Measurements from ENCODE around the gene SMAD9. TPM values are rescaled to one million over a fixed set of nuclear protein-coding genes. Genes with fewer than 3 reads are reported as not detected.
"Not testable (repeated sequence)": the region's sequence is repeated elsewhere in the genome, so short reads cannot be mapped to it uniquely, and the experiment has no call there.

Gene SMAD9
- total RNA-seq, 1 experiment from 2014 or later: 1.1 TPM

DNA sequence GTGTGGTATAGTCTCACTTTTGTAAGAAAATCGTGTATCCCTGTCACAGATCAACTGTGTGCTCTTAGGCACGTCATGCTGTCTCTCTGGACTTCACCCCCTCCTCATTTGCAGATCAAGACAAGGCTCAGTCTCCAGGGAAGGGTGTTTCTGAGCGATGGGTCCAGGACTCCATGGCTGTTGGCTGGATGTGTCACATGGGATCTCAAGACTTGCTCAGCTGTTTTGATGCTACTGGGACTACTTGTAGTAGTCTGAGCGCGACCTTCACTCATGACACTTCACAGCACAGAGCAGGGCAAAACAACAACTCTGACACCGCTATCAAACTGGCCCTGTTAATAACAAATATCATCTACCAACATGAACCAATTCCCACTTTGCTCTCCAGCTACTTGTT lies 36.2 kb downstream of the SMAD9 start:
- Histone ChIP-seq H3K79me2 (ENCODE audit: insufficient read depth, low read length) (no peaks in the 10 kb centered on the region), H2BK120ac (ENCODE audit: low read depth, low read length, poor library complexity, severe bottlenecking) (no peak overlapping the region), H2AK5ac (ENCODE audit: insufficient read length, low read length) (no peak overlapping the region), H2BK20ac (ENCODE audit: low read depth, low read length, poor library complexity, severe bottlenecking) (no peak overlapping the region), H3K23me2 (ENCODE audit: insufficient read length, low read depth, low read length, poor library complexity, severe bottlenecking) (no peaks in the 10 kb centered on the region), H4K5ac (ENCODE audit: insufficient read length, low read depth, low read length) (no peak overlapping the region), H4K20me1 (ENCODE audit: control insufficient read depth, insufficient read depth, insufficient read length) (no peaks in the 10 kb centered on the region), H3K9me3 (ENCODE audit: control insufficient read depth, low read depth, low read length) (no peaks in the 10 kb centered on the region), H3K79me1 (ENCODE audit: insufficient read depth, low read depth, low read length, poor library complexity, severe bottlenecking) (no peaks in the 10 kb centered on the region), H2BK12ac (ENCODE audit: insufficient read length, low read depth, low read length) (no peak overlapping the region), H3K18ac (ENCODE audit: insufficient read length, low read depth, low read length) (no peak overlapping the region), H2BK5ac (ENCODE audit: insufficient read length, low read length) (no peak overlapping the region), H3K14ac (ENCODE audit: insufficient read depth, low read length) (no peak overlapping the region), H2BK15ac (ENCODE audit: low read depth, low read length) (no peak overlapping the region), H3K27me3 (ENCODE audit: insufficient read depth, low read length) (no peaks in the 10 kb centered on the region), H3T11ph (ENCODE audit: low read length) (no peak overlapping the region), H4K8ac (replicated peaks; ENCODE audit: insufficient read length, low read depth, low read length) (no peak overlapping the region), H3K23ac (ENCODE audit: insufficient read length, low read depth, low read length) (no peak overlapping the region), H3K27ac (ENCODE audit: insufficient read length, low read depth, low read length) (no peak overlapping the region), H2AFZ (ENCODE audit: low read length) (no peak overlapping the region), H3K4me1 (ENCODE audit: insufficient read depth, low read length) (peaks cover 3% of the 10 kb centered on the region; the same call in 1 of the 2 replicates), H3K9ac (ENCODE audit: extremely low read depth, insufficient read length, low read length) (no peak overlapping the region), H3K4me2 (ENCODE audit: insufficient read depth, insufficient read length, low read length) (no peak overlapping the region), H3K4ac (ENCODE audit: low read depth, low read length) (no peak overlapping the region), H3K56ac (ENCODE audit: insufficient read length, low read depth, low read length) (no peak overlapping the region), H4K91ac (ENCODE audit: insufficient read length, low read depth, low read length) (no peak overlapping the region)
- H3K9me3 Mint-ChIP-seq: no peaks in the 10 kb centered on the region
- no peak overlapping the region for H3K4me3 Mint-ChIP-seq
- H3K4me1 Mint-ChIP-seq: peaks cover 26 to 31% of the 10 kb centered on the region in 2 experiments
- no peaks in the 10 kb centered on the region; the same call in 1 of the 2 replicates for H3K27me3 Mint-ChIP-seq (ENCODE audit: low read depth)
- H3K36me3 Mint-ChIP-seq (ENCODE audit: insufficient read depth in 1 of 3, low read depth in 3 of 3): no peaks in the 10 kb centered on the region
- H3K27ac Mint-ChIP-seq: no peak overlapping the region
- DNase-seq: no peak
- no CpG with 5 or more reads among the region's 6 CpGs for WGBS (ENCODE audit: extremely low coverage, insufficient read length, low lambda C conversion rate)
- TF ChIP-seq CTCF (conservative IDR thresholded peaks at IDR 0.05): no peak

GRCh38 chr13:36883392-36883791 lies 36.6 kb downstream of the SMAD9 start:
- not testable (repeated sequence) for H4K20me1 ChIP-seq (ENCODE audit: control insufficient read depth, insufficient read depth, insufficient read length); H3K56ac ChIP-seq (ENCODE audit: insufficient read length, low read depth, low read length); H3K9me3 Mint-ChIP-seq; H3T11ph ChIP-seq (ENCODE audit: low read length); H3K14ac ChIP-seq (ENCODE audit: insufficient read depth, low read length); H4K5ac ChIP-seq (ENCODE audit: insufficient read length, low read depth, low read length); H3K23ac ChIP-seq (ENCODE audit: insufficient read length, low read depth, low read length); H3K36me3 Mint-ChIP-seq (ENCODE audit: insufficient read depth in 1 of 3, low read depth in 3 of 3); H3K27me3 Mint-ChIP-seq (ENCODE audit: low read depth); H4K8ac ChIP-seq (replicated peaks; ENCODE audit: insufficient read length, low read depth, low read length); H2BK15ac ChIP-seq (ENCODE audit: low read depth, low read length); H3K9me3 ChIP-seq (ENCODE audit: control insufficient read depth, low read depth, low read length); H3K4me2 ChIP-seq (ENCODE audit: insufficient read depth, insufficient read length, low read length); H2BK5ac ChIP-seq (ENCODE audit: insufficient read length, low read length); H3K27ac Mint-ChIP-seq; H2BK120ac ChIP-seq (ENCODE audit: low read depth, low read length, poor library complexity, severe bottlenecking); H3K4me3 Mint-ChIP-seq; H3K18ac ChIP-seq (ENCODE audit: insufficient read length, low read depth, low read length); H3K4ac ChIP-seq (ENCODE audit: low read depth, low read length); H3K79me2 ChIP-seq (ENCODE audit: insufficient read depth, low read length); H2AK5ac ChIP-seq (ENCODE audit: insufficient read length, low read length); H3K9ac ChIP-seq (ENCODE audit: extremely low read depth, insufficient read length, low read length); H3K79me1 ChIP-seq (ENCODE audit: insufficient read depth, low read depth, low read length, poor library complexity, severe bottlenecking); H3K23me2 ChIP-seq (ENCODE audit: insufficient read length, low read depth, low read length, poor library complexity, severe bottlenecking); H3K27ac ChIP-seq (ENCODE audit: insufficient read length, low read depth, low read length); DNase-seq; H2BK12ac ChIP-seq (ENCODE audit: insufficient read length, low read depth, low read length); H3K27me3 ChIP-seq (ENCODE audit: insufficient read depth, low read length); H2AFZ ChIP-seq (ENCODE audit: low read length); H2BK20ac ChIP-seq (ENCODE audit: low read depth, low read length, poor library complexity, severe bottlenecking); H3K4me1 ChIP-seq (ENCODE audit: insufficient read depth, low read length); H4K91ac ChIP-seq (ENCODE audit: insufficient read length, low read depth, low read length)
- no CpG with 5 or more reads among the region's 5 CpGs for WGBS (ENCODE audit: extremely low coverage, insufficient read length, low lambda C conversion rate)
- peaks cover 22 to 28% of the 10 kb centered on the region in 2 experiments for H3K4me1 Mint-ChIP-seq
